GM12801 (cell line): ENCODE measurements around the gene SCYGR5.
"Not testable (repeated sequence)": the region's sequence is repeated elsewhere in the genome, so short reads cannot be mapped to it uniquely, and the experiment has no call there.

ENCODE experiments used
- TF ChIP-seq, protein P1 (sequence below): IDR thresholded peaks from one replicate; pipeline ENCODE4 v1.5.1; 2011; ENCODE audit warnings: control low read depth; ENCODE audit not compliant: insufficient read length; ENCODE audit errors: extremely low read depth

Gene SCYGR5, protein sequence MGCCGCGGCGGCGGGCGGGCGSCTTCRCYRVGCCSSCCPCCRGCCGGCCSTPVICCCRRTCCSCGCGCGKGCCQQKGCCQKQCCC

DNA sequence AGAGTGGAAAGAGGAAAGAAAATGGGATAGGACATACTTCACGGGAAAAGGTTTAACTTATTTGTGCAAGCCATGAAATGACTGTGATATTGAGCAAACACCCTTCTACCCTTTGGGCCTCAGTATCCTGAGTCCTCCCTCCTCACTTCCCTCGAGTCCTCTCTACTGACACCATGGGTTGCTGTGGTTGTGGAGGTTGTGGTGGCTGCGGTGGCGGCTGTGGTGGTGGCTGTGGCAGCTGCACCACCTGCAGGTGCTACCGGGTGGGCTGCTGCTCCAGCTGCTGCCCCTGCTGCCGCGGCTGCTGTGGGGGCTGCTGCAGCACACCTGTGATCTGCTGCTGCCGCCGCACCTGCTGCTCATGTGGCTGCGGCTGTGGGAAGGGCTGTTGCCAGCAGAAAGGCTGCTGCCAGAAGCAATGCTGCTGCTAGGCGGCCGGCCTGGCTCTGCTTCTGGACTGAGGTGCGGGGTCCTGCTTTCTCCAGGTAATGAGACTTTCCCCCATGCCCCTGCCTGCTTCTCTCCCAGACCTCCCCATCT lies at the start of gene SCYGR5:
Gene SCYGR5, plus strand, starts transcription at position 174 of the 540 bp plus-strand sequence. Its CDS starts 0 bp downstream, at position 174.
- TF ChIP-seq, protein P1, sequence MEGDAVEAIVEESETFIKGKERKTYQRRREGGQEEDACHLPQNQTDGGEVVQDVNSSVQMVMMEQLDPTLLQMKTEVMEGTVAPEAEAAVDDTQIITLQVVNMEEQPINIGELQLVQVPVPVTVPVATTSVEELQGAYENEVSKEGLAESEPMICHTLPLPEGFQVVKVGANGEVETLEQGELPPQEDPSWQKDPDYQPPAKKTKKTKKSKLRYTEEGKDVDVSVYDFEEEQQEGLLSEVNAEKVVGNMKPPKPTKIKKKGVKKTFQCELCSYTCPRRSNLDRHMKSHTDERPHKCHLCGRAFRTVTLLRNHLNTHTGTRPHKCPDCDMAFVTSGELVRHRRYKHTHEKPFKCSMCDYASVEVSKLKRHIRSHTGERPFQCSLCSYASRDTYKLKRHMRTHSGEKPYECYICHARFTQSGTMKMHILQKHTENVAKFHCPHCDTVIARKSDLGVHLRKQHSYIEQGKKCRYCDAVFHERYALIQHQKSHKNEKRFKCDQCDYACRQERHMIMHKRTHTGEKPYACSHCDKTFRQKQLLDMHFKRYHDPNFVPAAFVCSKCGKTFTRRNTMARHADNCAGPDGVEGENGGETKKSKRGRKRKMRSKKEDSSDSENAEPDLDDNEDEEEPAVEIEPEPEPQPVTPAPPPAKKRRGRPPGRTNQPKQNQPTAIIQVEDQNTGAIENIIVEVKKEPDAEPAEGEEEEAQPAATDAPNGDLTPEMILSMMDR = not testable (repeated sequence)

DNA sequence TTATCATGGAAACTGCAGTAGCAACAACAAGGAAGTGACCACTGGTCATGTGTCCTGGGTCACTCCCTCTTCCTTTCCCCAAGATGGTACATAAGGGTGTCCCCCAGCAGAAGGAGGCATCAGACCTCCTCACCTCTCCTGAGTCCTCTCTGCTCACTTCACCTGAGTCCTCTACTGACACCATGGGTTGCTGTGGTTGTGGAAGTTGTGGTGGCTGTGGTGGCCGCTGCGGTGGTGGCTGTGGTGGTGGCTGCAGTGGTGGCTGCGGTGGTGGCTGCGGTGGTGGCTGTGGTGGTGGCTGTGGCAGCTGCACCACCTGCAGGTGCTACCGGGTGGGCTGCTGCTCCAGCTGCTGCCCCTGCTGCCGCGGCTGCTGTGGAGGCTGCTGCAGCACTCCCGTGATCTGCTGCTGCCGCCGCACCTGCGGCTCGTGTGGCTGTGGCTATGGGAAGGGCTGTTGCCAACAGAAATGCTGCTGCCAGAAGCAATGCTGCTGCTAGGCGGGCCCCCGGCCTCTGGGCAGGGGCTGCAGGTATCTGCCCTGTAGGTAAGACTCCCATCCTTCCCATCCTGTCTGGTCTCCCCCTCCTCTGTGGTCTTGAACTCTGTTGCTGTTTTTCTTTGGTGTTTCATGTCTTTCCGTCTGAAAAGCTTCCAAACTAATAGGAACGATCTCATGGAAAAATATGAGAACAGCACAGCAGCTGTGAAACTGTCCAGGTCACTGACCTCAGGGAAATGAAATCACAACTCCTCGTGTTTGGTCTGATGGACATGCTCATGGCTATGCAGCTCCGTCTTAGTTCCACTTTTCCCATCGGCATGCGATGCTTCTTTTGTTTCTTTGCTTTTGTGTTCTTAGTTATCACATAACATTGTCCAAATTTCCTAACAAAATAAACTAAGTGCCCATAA lies 49.0 kb upstream of the SCYGR5 start, which contains the start of gene SCYGR4:
Gene SCYGR4, plus strand, starts transcription at position 183 of the 915 bp plus-strand sequence. Its CDS starts 0 bp downstream, at position 183.
- TF ChIP-seq, protein P1 = no peak

DNA sequence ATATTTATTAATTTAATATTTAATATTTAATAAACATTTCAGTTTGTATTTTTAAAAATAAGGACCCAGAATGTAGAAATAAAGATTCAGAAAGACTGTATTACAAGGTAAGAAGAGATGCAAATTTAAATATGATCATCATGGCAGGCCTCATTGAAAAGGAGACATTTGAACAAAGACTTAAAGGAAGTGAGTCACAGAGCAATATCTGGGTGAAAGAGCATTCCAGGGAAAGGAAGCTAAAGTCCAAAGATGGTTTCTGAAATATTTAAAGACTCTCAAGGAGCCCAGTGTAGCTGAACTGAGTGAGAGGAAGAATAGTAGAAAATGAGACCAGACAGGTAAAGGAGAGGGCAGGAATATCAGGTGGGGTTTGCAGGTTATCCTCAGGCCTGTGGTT lies 43.4 kb upstream of the SCYGR5 start:
- TF ChIP-seq, protein P1 = no peak

DNA sequence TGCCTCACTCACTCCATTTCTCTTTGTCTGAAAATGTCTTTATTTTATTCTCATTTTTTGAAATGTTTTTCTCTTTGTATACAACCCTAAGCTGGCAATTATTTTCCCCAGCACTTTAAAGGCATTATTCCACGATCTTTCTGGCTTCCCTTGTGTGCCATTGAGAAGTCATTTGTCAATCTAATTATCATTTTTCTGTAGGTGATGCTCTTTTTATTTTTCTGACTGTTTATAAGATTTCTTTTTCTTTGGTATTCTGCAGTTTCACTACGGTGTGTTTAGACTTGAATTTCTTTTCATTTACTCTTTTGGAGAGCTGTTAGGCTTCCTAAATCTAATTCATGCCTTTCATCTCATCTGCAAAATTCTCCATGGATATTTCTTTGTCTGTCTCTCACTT lies 41.2 kb upstream of the SCYGR5 start:
- TF ChIP-seq, protein P1 = no peak

DNA sequence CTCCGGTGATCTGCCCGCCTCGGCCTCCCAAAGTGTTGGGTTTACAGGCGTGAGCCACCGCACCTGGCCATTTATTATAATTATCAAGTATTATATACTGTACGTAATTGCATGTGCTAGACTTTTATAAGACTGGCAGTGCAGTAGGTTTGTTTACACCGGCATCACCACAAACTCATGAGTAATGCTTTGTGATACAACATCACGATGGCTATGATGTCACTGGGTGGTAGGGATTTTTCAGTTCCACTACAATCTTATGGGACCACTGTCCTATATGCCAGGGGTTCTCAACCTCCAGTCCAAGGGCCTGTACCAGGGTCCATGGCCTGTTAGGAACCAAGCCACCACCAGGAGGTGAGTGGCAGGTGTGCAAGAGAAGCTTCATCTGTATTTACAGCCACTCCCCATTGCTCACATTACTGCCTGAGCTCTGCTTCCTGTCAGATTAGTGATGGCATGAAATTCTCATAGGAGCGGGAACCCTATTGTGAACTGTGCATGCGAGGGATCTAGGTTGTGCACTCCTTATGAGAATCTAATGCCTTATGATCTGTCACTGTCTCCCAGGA lies 39.9 kb upstream of the SCYGR5 start:
- TF ChIP-seq, protein P1 = no peak

DNA sequence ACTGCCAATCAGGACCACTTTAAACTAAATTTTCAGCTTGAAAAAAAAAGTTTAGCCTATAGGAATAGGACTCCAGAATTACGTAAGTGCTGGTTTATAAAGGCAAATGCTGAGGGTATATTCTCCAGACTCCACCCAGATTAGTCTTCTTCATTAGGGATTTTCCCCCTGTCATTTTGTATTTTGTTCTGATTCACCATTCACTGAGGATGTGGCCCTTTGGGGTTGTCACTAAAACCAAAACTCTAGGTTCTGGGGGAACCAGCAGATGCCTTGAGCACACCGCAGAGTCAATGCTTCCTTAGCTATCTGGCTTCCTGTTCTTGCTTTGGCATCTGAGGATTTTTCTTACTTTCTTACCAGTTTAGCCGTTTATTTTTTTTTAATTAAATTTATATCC lies 38.8 kb upstream of the SCYGR5 start:
- TF ChIP-seq, protein P1 = no peak

DNA sequence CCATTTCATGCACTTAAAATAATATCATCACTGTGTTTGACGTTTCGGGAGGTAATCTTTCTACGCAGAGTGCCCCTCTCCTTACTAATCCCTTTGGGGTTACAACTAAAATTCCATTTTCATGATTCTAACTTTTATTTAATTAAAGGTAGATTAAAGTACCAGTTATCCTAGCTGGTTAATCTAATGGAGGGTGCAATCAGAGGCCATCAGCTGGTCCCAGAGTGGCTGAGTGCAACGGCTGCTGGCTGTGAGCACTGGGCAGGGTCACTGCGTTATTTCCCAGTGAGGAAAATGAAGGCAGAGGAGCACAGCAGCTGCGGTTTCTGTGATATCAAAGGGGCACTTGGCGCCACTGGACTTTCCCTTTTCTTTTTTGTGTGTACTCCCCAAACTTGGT lies 37.2 kb upstream of the SCYGR5 start:
- TF ChIP-seq, protein P1 = no peak
